Bronchial epithelial cell (primary cell): Measurements from ENCODE around the gene SNX9. TPM values are rescaled to one million over a fixed set of nuclear protein-coding genes. Genes with fewer than 3 reads are reported as not detected.

Experiments used
- DNase-seq: peaks from one replicate; pipeline ENCODE4 v3.0.0-alpha.2; 2010; ENCODE audit warnings: low read depth
- FAIRE-seq: peaks from 2 replicates; lab custom pipeline; 2011; peaks lifted over from hg19 to GRCh38; lab: Jason Lieb, UNC
- H3K27me3 ChIP-seq: 2 replicates; pipeline ENCODE4 v1.5.1; 2011; ENCODE audit warnings: low read length; ENCODE audit not compliant: control insufficient read depth, insufficient read depth
- H3K36me3 ChIP-seq: 2 replicates; pipeline ENCODE4 v1.5.1; 2011; ENCODE audit warnings: low read length; ENCODE audit not compliant: control insufficient read depth, insufficient read depth
- H3K4me3 ChIP-seq: 2 replicates; pipeline ENCODE4 v1.5.1; 2011; ENCODE audit warnings: mild to moderate bottlenecking, low read depth, low read length, control low read depth
- CTCF ChIP-seq: IDR thresholded peaks from 2 replicates; pipeline ENCODE4 v1.5.1; 2011; ENCODE audit warnings: mild to moderate bottlenecking, moderate library complexity, low read length, control low read depth, inconsistent platforms; ENCODE audit not compliant: insufficient read depth, severe bottlenecking
- total RNA-seq: library from RNA; depleted of rRNA; stranded (reverse); fragments of >200 nt; gene quantifications from 2 replicates; pipeline ENCODE4 v1.2.1, GENCODE V29; 2014

Gene SNX9
- total RNA-seq, 1 donor from 2014 or later: 26.6 TPM

DNA sequence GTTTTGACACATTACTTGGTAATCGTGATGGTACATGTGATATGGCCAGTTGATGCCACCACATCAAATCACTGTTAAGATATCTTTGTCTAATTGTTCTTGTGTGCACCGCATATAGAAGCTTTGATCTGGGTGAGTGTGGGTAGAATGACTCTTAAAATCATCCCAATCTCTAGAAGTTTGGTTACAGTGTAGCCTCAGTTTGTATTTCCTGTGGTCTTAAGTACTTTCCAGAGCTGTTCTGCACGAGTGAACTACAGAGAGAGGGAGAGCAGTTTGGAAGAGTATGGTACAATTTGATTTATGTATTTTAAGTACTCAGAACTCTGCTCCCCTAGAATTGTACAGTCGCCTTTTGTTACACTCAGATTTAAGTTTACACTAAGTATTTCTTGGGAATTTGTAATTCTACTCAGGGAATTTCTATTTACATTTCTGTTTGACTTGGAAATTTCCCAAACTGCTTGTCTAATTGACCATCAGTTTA, 37.5 kb downstream of the SNX9 start:
- no peak for FAIRE-seq

GRCh38 chr6:157861184-157861583, 38.1 kb downstream of the SNX9 start:
- TF ChIP-seq CTCF: no peak
- no peak for DNase-seq
- H3K36me3 ChIP-seq: no peaks in the 10 kb centered on the region
- no peak for FAIRE-seq
- H3K4me3 ChIP-seq: no peak overlapping the region
- H3K27me3 ChIP-seq: no peaks in the 10 kb centered on the region

More for the DNA sequence above, 37.5 kb downstream of the SNX9 start:
- DNase-seq: no peak
- H3K4me3 ChIP-seq: no peak overlapping the region
- no peak for TF ChIP-seq CTCF
- H3K36me3 ChIP-seq: no peaks in the 10 kb centered on the region
- H3K27me3 ChIP-seq: no peaks in the 10 kb centered on the region

DNA sequence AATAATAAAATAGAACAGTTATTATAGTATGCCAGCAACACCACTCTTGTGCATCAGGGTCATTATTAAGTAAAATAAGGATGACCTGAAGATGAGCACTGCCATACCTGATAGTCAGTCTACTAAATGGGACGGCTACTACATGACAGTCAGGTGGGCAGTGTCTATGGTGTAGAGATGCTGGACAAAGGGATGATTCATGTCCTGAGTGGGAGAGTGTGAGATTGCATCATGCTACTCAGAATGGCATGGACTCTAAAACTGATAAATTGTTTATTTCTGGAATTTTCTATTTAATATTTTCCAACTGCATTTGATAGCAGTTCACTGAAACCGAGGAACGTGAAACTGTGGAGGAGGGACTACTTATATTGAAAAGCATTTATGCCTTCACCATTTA, 38.8 kb downstream of the SNX9 start:
- TF ChIP-seq CTCF: no peak
- Histone ChIP-seq H3K4me3 (no peak overlapping the region), H3K27me3 (no peaks in the 10 kb centered on the region), H3K36me3 (no peaks in the 10 kb centered on the region)
- no peak for FAIRE-seq
- DNase-seq: peak; percentile 63

- Histone ChIP-seq H3K36me3 (no peaks in the 10 kb centered on the region), H3K4me3 (no peak overlapping the region), H3K27me3 (no peaks in the 10 kb centered on the region)
- DNase-seq (no peak), FAIRE-seq (no peak)
- TF ChIP-seq CTCF: no peak
Measured at GRCh38 chr6:157862706-157863105, 39.7 kb downstream of the SNX9 start.

- no peaks in the 10 kb centered on the region for H3K27me3 ChIP-seq
- no peak overlapping the region for H3K4me3 ChIP-seq
- peaks cover 6% of the 10 kb centered on the region for H3K36me3 ChIP-seq
- no peak for FAIRE-seq
- DNase-seq: no peak
- no peak for TF ChIP-seq CTCF
Measured at GRCh38 chr6:157864185-157864761, 41.2 kb downstream of the SNX9 start.

GRCh38 chr6:157865249-157865648, 42.2 kb downstream of the SNX9 start:
- Histone ChIP-seq H3K36me3 (peaks cover 14% of the 10 kb centered on the region), H3K4me3 (no peak overlapping the region), H3K27me3 (no peaks in the 10 kb centered on the region)
- TF ChIP-seq CTCF: no peak
- FAIRE-seq (no peak), DNase-seq (no peak)
